K562 (cell line): ENCODE results near the gene PPP2R2D. TPM values are rescaled to one million over a fixed set of nuclear protein-coding genes. Genes with fewer than 3 reads are reported as not detected.

Experiments used
- E2F6 ChIP-seq, 2 experiments: IDR thresholded peaks; 2 replicates each; pipeline ENCODE4 v1.6.1; 2011; ENCODE audit warnings: borderline replicate concordance in 1 of 2, control low read depth in 1 of 2, low read depth in 1 of 2, low read length in 1 of 2, mild to moderate bottlenecking in 1 of 2, mixed read lengths in 1 of 2, moderate library complexity in 1 of 2; ENCODE audit not compliant: insufficient read depth in 1 of 2, insufficient read length in 1 of 2, poor library complexity in 1 of 2, severe bottlenecking in 1 of 2; ENCODE audit errors: extremely low read depth in 1 of 2
- HNRNPL ChIP-seq: fragments of 200-400 bp; formaldehyde crosslinking; IDR thresholded peaks from 2 replicates; pipeline ENCODE4 v1.6.1; 2017; ENCODE audit warnings: low read depth, mild to moderate bottlenecking, low read length
- IFI16 ChIP-seq: fragments of 250-450 bp; sonication (Bioruptor Pico); IDR thresholded peaks from 2 replicates; pipeline ENCODE4 v2.1.2; 2022; ENCODE audit warnings: mild to moderate bottlenecking, inconsistent platforms
- KDM2B ChIP-seq: fragments of 250-450 bp; sonication (Bioruptor Pico); IDR thresholded peaks from 2 replicates; pipeline ENCODE4 v1.8.0; 2021; ENCODE audit warnings: mild to moderate bottlenecking, moderate library complexity
- REST ChIP-seq, 2 experiments: fragments of 450-650 bp; formaldehyde crosslinking in 1 of 2; IDR thresholded peaks; 2 replicates each; pipeline versions ENCODE4 v1.4.0 to v1.6.1; 2014 to 2020; ENCODE audit warnings: mild to moderate bottlenecking in 2 of 2, borderline replicate concordance in 1 of 2, low read depth in 1 of 2
- TEAD2 ChIP-seq: fragments of 450-650 bp; IDR thresholded peaks from 2 replicates; pipeline ENCODE4 v1.6.1; 2016; ENCODE audit warnings: missing genetic modification characterization, control low read depth, missing compliant biosample characterization
- ZBTB7A ChIP-seq: IDR thresholded peaks from 2 replicates; pipeline ENCODE4 v1.6.1; 2011; ENCODE audit warnings: low read depth, mild to moderate bottlenecking, low read length, moderate library complexity, borderline replicate concordance; ENCODE audit not compliant: control insufficient read depth
- ZNF507 ChIP-seq: conservative IDR thresholded peaks from 2 replicates; pipeline ENCODE4 v1.6.1; 2017; ENCODE audit warnings: missing genetic modification characterization, missing compliant biosample characterization
- polyA plus RNA-seq, 8 experiments: library from polyadenylated mRNA; depleted of rRNA in 4 of 8; stranded (reverse) in 5 of 8; unstranded in 3 of 8; fragments of >200 nt; fragmentation: Nextera tagmentation in 2 of 8; fragmentation: Illumina TruSeq in 1 of 8; extraction: Ambion mirVana in 2 of 8; extraction: Trizol in 1 of 8; gene quantifications; 2 replicates each; pipeline versions ENCODE4 v1.2.1 to v1.2.3, GENCODE V29; 2011 to 2014; ENCODE audit warnings: inconsistent platforms in 1 of 8, missing spikeins in 1 of 8
- total RNA-seq, 7 experiments: library from RNA; depleted of rRNA in 6 of 7; stranded (reverse); fragments of >200 nt in 6 of 7; fragmentation: Illumina TruSeq in 2 of 7; extraction: Trizol in 2 of 7; gene quantifications; 2 replicates each; pipeline versions ENCODE4 v1.2.1 to v1.2.3, GENCODE V29; 2011 to 2021; ENCODE audit warnings: low replicate concordance in 1 of 7

The PPP2R2D gene
- total and polyA plus RNA-seq, 9 of the 15 experiments (the other 6 are each of a cell fraction or from before 2014, with no cell fraction given): 1.9 to 37.0 (median 26.8) TPM

GRCh38 chr10:131982185-131982756, 81.5 kb downstream of the PPP2R2D start (continued):
- peak; percentile 42; the same call in 1 of the 2 replicates for TF ChIP-seq REST (IDR thresholded peaks at IDR 0.05; ENCODE audit: borderline replicate concordance)
- TF ChIP-seq REST (CRISPR knock-in tag; IDR thresholded peaks at IDR 0.05; ENCODE audit: low read depth): no peak
- 0 out of 2 replicates have a peak, but pooled peaks have one; percentile 13 for TF ChIP-seq HNRNPL
- TF ChIP-seq ZBTB7A: peak; percentile 15; the same call in 1 of the 2 replicates
- TF ChIP-seq TEAD2: no peak
- no peak for TF ChIP-seq IFI16
- TF ChIP-seq E2F6 (IDR thresholded peaks at IDR 0.05; ENCODE audit: borderline replicate concordance in 1 of 2, extremely low read depth in 1 of 2, insufficient read depth in 1 of 2, insufficient read length in 1 of 2, low read depth in 1 of 2, low read length in 1 of 2, poor library complexity in 1 of 2, severe bottlenecking in 1 of 2): peak in 1 of 2 experiments; percentile 42
- no peak for TF ChIP-seq ZNF507 (tag)
- TF ChIP-seq KDM2B: 0 out of 2 replicates have a peak, but pooled peaks have one; percentile 35
